Calu3 (cell line): Measurements from ENCODE around the gene MLLT10. TPM values are rescaled to one million over a fixed set of nuclear protein-coding genes. Genes with fewer than 3 reads are reported as not detected.

Experiments
- BruUV-seq: library from RNA; stranded (reverse); fragments of 400-500 nt; replicated peaks from 2 replicates; lab custom pipeline; 2021; lab: Mats Ljungman, UMichigan
- CTCF ChIA-PET: fragments of 300-600 bp; sonication (Branson Sonifier 250); formaldehyde crosslinking; loops from one replicate; lab custom pipeline; 2022; ENCODE audit warnings: antibody characterized with exemption; lab: Charles Lee
- DNase-seq: peaks from one replicate; pipeline ENCODE4 v3.0.0; 2022
- H3K27ac Mint-ChIP-seq: one replicate; pipeline ENCODE4 v1.8.0; 2022; ENCODE audit warnings: mixed read lengths; ENCODE audit not compliant: unreplicated experiment
- H3K27me3 Mint-ChIP-seq: one replicate; pipeline ENCODE4 v1.8.0; 2022; ENCODE audit warnings: mixed read lengths; ENCODE audit not compliant: unreplicated experiment
- H3K36me3 Mint-ChIP-seq: one replicate; pipeline ENCODE4 v1.8.0; 2022; ENCODE audit warnings: mild to moderate bottlenecking, moderate library complexity, mixed read lengths; ENCODE audit not compliant: insufficient read depth, unreplicated experiment
- H3K4me1 Mint-ChIP-seq: one replicate; pipeline ENCODE4 v1.8.0; 2022; ENCODE audit warnings: mild to moderate bottlenecking, low read depth, mixed read lengths; ENCODE audit not compliant: unreplicated experiment
- H3K4me3 Mint-ChIP-seq: one replicate; pipeline ENCODE4 v1.8.0; 2022; ENCODE audit warnings: mild to moderate bottlenecking, low read depth, moderate library complexity, mixed read lengths; ENCODE audit not compliant: unreplicated experiment
- H3K9me3 Mint-ChIP-seq: one replicate; pipeline ENCODE4 v1.8.0; 2022; ENCODE audit warnings: low read depth, mixed read lengths; ENCODE audit not compliant: unreplicated experiment
- CTCF ChIP-seq: fragments of 200-600 bp; IDR thresholded peaks from one replicate; pipeline ENCODE4 v1.8.0; 2022; ENCODE audit warnings: antibody characterized with exemption; ENCODE audit not compliant: unreplicated experiment
- intact Hi-C: fragments of 100-400 bp; cut with micrococcal nuclease; formaldehyde crosslinking; loops from one replicate; pipeline ENCODE4 v1.10.0; 2022; ENCODE audit not compliant: unreplicated experiment
- total RNA-seq: library from RNA; stranded (reverse); gene quantifications from 2 replicates; pipeline ENCODE4 v1.2.3, GENCODE V29; 2022

Gene MLLT10
- total RNA-seq, 1 experiment from 2014 or later = 34.7 TPM

GRCh38 chr10:21496343-21497176, 37.5 kb upstream of the MLLT10 start:
- DNase-seq = peak; percentile 53
- Mint-ChIP-seq H3K27me3 (peaks cover 28% of the 10 kb centered on the region), H3K4me1 (no peaks in the 10 kb centered on the region), H3K36me3 (peaks cover 36% of the 10 kb centered on the region), H3K4me3 (peak overlapping the region; percentile 78), H3K9me3 (no peaks in the 10 kb centered on the region), H3K27ac (no peak overlapping the region)
- CTCF ChIA-PET = interaction anchor here (0.6 to 2.6 kb wide), 13 partner anchors 9 to 622 kb away, joined by 3 to 20 read pairs (median 5); partner anchors contain the start of gene SKIDA1
- BruUV-seq = no TSS peak
- TF ChIP-seq CTCF = no peak
- intact Hi-C loops = loop anchor here (1.0 to 10.0 kb wide), 5 partner anchors 36 to 1491 kb away; no protein-coding TSS in a partner anchor

- DNase-seq = peak; percentile 97
- intact Hi-C loops = loop anchor here (1.0 to 10.0 kb wide), 5 partner anchors 36 to 1490 kb away; no protein-coding TSS in a partner anchor
- no peaks in the 10 kb centered on the region for H3K9me3 Mint-ChIP-seq
- peaks cover 36% of the 10 kb centered on the region for H3K36me3 Mint-ChIP-seq
- no peaks in the 10 kb centered on the region for H3K4me1 Mint-ChIP-seq
- CTCF ChIA-PET = interaction anchor here (0.6 to 2.6 kb wide), 10 partner anchors 19 to 623 kb away, joined by 3 to 20 read pairs (median 4); partner anchors contain the start of gene SKIDA1
- no peak for TF ChIP-seq CTCF
- no TSS peak for BruUV-seq
- peaks cover 35% of the 10 kb centered on the region for H3K27me3 Mint-ChIP-seq
- peak overlapping the region; percentile 2 for H3K27ac Mint-ChIP-seq
- H3K4me3 Mint-ChIP-seq = peak overlapping the region; percentile 78
These were observed 36.7 kb upstream of the MLLT10 start for GRCh38 chr10:21497177-21497807.

GRCh38 chr10:21498377-21498776, 35.7 kb upstream of the MLLT10 start:
- Mint-ChIP-seq H3K36me3 (peaks cover 36% of the 10 kb centered on the region), H3K4me3 (no peak overlapping the region), H3K9me3 (no peaks in the 10 kb centered on the region), H3K4me1 (no peaks in the 10 kb centered on the region), H3K27ac (peak overlapping the region; percentile 2), H3K27me3 (peaks cover 46% of the 10 kb centered on the region)
- intact Hi-C loops = loop anchor here (5.0 to 10.0 kb wide), 3 partner anchors 229 to 1489 kb away; no protein-coding TSS in a partner anchor
- BruUV-seq = no TSS peak
- no peak for TF ChIP-seq CTCF
- CTCF ChIA-PET = no interaction called here
- no peak for DNase-seq

GRCh38 chr10:21498986-21499385, 35.0 kb upstream of the MLLT10 start:
- no peak for TF ChIP-seq CTCF
- Mint-ChIP-seq H3K4me1 (no peaks in the 10 kb centered on the region), H3K4me3 (no peak overlapping the region), H3K36me3 (peaks cover 32% of the 10 kb centered on the region), H3K9me3 (no peaks in the 10 kb centered on the region), H3K27ac (no peak overlapping the region), H3K27me3 (peaks cover 52% of the 10 kb centered on the region)
- BruUV-seq = no TSS peak
- no peak for DNase-seq
- CTCF ChIA-PET = no interaction called here
- intact Hi-C loops = loop anchor here (5.0 to 10.0 kb wide), 3 partner anchors 228 to 1488 kb away; no protein-coding TSS in a partner anchor
